Panc1 (cell line): ENCODE data around the gene TMEM242. TPM values are rescaled to one million over a fixed set of nuclear protein-coding genes. Genes with fewer than 3 reads are reported as not detected.

ENCODE experiments used
- ATAC-seq: fragments of 200-7000 bp; cut with Tn5 transposase; 2 replicates; pipeline ENCODE4 v1.9.1; 2020; ENCODE audit warnings: mild to moderate bottlenecking, moderate library complexity
- BruUV-seq: library from RNA; stranded (reverse); fragments of 400-500 nt; replicated peaks from 2 replicates; lab custom pipeline; 2021; lab: Mats Ljungman, UMichigan
- CTCF ChIA-PET: fragments of 300-600 bp; sonication (Branson Sonifier 250); formaldehyde crosslinking; loops from one replicate; lab custom pipeline; 2022; ENCODE audit warnings: antibody characterized with exemption; lab: Charles Lee
- POLR2A ChIA-PET: fragments of 300-600 bp; sonication (Branson Sonifier 250); formaldehyde crosslinking; loops from one replicate; lab custom pipeline; 2022; ENCODE audit warnings: antibody characterized with exemption; lab: Charles Lee
- DNase-seq: peaks from one replicate; pipeline ENCODE4 v3.0.0-alpha.2; 2010; ENCODE audit warnings: low read depth, low spot score
- H3K27ac ChIP-seq: 2 replicates; pipeline ENCODE4 v1.5.1; 2011; ENCODE audit warnings: mild to moderate bottlenecking, low read length, inconsistent platforms
- H3K27me3 ChIP-seq: fragments of 200-500 bp; sonication (Bioruptor generic); 2 replicates; pipeline ENCODE4 v1.6.0; 2014; ENCODE audit warnings: low read length, inconsistent platforms; ENCODE audit not compliant: control insufficient read depth, insufficient read depth
- H3K36me3 ChIP-seq: fragments of 200-500 bp; sonication (Bioruptor generic); 2 replicates; pipeline ENCODE4 v1.5.1; 2014; ENCODE audit warnings: inconsistent platforms, mild to moderate bottlenecking, low read length, moderate library complexity; ENCODE audit not compliant: control insufficient read depth, insufficient read depth
- H3K4me1 ChIP-seq: 2 replicates; pipeline ENCODE4 v1.5.1; 2011; ENCODE audit warnings: inconsistent platforms, mild to moderate bottlenecking, low read length, moderate library complexity; ENCODE audit not compliant: control insufficient read depth, insufficient read depth
- H3K4me3 ChIP-seq, 2 experiments: 2 replicates each; pipeline ENCODE4 v1.5.1; 2011 to 2012; ENCODE audit warnings: low read depth in 2 of 2, low read length in 2 of 2, mild to moderate bottlenecking in 2 of 2, inconsistent platforms in 1 of 2, moderate library complexity in 1 of 2
- H3K9me3 ChIP-seq: fragments of 200-500 bp; sonication (Bioruptor generic); 2 replicates; pipeline ENCODE4 v1.5.1; 2014; ENCODE audit warnings: low read depth, mild to moderate bottlenecking, inconsistent platforms, low read length, moderate library complexity; ENCODE audit not compliant: control insufficient read depth, insufficient read depth
- CTCF ChIP-seq: fragments of 450-650 bp; IDR thresholded peaks from 2 replicates; pipeline ENCODE4 v1.5.1; 2017; ENCODE audit warnings: mild to moderate bottlenecking
- POLR2AphosphoS5 ChIP-seq: IDR thresholded peaks from 2 replicates; pipeline ENCODE4 v1.6.1; 2012; ENCODE audit warnings: mild to moderate bottlenecking, low read depth, low read length, moderate library complexity
- REST ChIP-seq, 2 experiments: IDR thresholded peaks; 2 replicates each; pipeline ENCODE4 v1.6.1; 2011 to 2012; ENCODE audit warnings: low read depth in 2 of 2, control low read depth in 1 of 2, low read length in 1 of 2, mild to moderate bottlenecking in 1 of 2, moderate library complexity in 1 of 2; ENCODE audit not compliant: insufficient read depth in 1 of 2
- SIN3A ChIP-seq: IDR thresholded peaks from 2 replicates; pipeline ENCODE4 v1.6.1; 2012; ENCODE audit warnings: low read depth, mild to moderate bottlenecking, low read length, moderate library complexity, borderline replicate concordance; ENCODE audit not compliant: insufficient read depth
- TCF7L2 ChIP-seq: IDR thresholded peaks from 2 replicates; pipeline ENCODE4 v1.6.1; 2011; ENCODE audit warnings: mild to moderate bottlenecking, low read depth, low read length, inconsistent platforms
- in situ Hi-C: cut with HindIII; loops from 2 replicates; pipeline ENCODE4 v1.10.0; 2016; ENCODE audit warnings: low sequenced_read_pairs, low pct_unique_long_range_greater_than_20kb
- intact Hi-C: fragments of 100-400 bp; cut with micrococcal nuclease; formaldehyde crosslinking; loops from one replicate; pipeline ENCODE4 v1.10.0; 2022; ENCODE audit not compliant: unreplicated experiment
- total RNA-seq: library from RNA; stranded (reverse); gene quantifications from one replicate; pipeline ENCODE4 v1.2.1, GENCODE V29; 2021; ENCODE audit not compliant: unreplicated experiment

Gene TMEM242
- total RNA-seq, 1 experiment from 2014 or later: 6.8 TPM

GRCh38 chr6:157302736-157303135 lies 20.6 kb downstream of the TMEM242 start:
- Histone ChIP-seq H3K36me3 (no peaks in the 10 kb centered on the region), H3K27ac (no peak overlapping the region), H3K4me1 (no peaks in the 10 kb centered on the region), H3K27me3 (no peaks in the 10 kb centered on the region), H3K4me3 (no peak overlapping the region), H3K9me3 (no peaks in the 10 kb centered on the region)
- BruUV-seq: no TSS peak
- TF ChIP-seq POLR2AphosphoS5 (no peak), SIN3A (no peak), REST (IDR thresholded peaks at IDR 0.05; ENCODE audit: insufficient read depth in 1 of 2, low read depth in 2 of 2, low read length in 1 of 2) (no peak), CTCF (no peak)
- intact Hi-C loops: no loop called here
- DNase-seq (no peak), ATAC-seq (no peak)
- POLR2A ChIA-PET: no interaction called here
- in situ Hi-C loops: loop anchor here (25.0 kb wide), 1 partner anchor 360 kb away; no protein-coding TSS in a partner anchor
- CTCF ChIA-PET: interaction anchor here (0.6 kb wide), 1 partner anchor 15 kb away, joined by 3 read pairs; no protein-coding TSS in a partner anchor

GRCh38 chr6:157300436-157300835 lies 22.9 kb downstream of the TMEM242 start:
- Histone ChIP-seq H3K27ac (no peak overlapping the region), H3K9me3 (no peaks in the 10 kb centered on the region), H3K4me3 (no peak overlapping the region), H3K4me1 (no peaks in the 10 kb centered on the region), H3K36me3 (no peaks in the 10 kb centered on the region), H3K27me3 (no peaks in the 10 kb centered on the region)
- intact Hi-C loops (no loop called here), in situ Hi-C loops (loop anchor here (25.0 kb wide), 1 partner anchor 362 kb away; no protein-coding TSS in a partner anchor)
- CTCF ChIA-PET: interaction anchor here (0.7 kb wide), 1 partner anchor 440 kb away, joined by 3 read pairs; no protein-coding TSS in a partner anchor
- BruUV-seq: no TSS peak
- DNase-seq: no peak
- POLR2A ChIA-PET: no interaction called here
- TF ChIP-seq CTCF: no peak
- TF ChIP-seq REST (IDR thresholded peaks at IDR 0.05; ENCODE audit: insufficient read depth in 1 of 2, low read depth in 2 of 2, low read length in 1 of 2): no peak
- TF ChIP-seq TCF7L2: no peak
- no peak for TF ChIP-seq POLR2AphosphoS5
- no peak for TF ChIP-seq SIN3A
- no peak for ATAC-seq
